ENCODE data around the gene MAPK1. TPM values are rescaled to one million over a fixed set of nuclear protein-coding genes. Genes with fewer than 3 reads are reported as not detected.
A peak's percentile ranks its signal among the peaks of the same experiment; 100 is the strongest.

The MAPK1 gene
- total and polyA plus RNA-seq, 9 of the 15 experiments (the other 6 are each of a cell fraction or from before 2014, with no cell fraction given) = 46.3 to 575 (median 283) TPM

GRCh38 chr22:21765909-21766529 lies 101.4 kb downstream of the MAPK1 start (continued):
- 0 out of 2 replicates have a peak, but pooled peaks have one; percentile 32 for TF ChIP-seq E2F4 (CRISPR knock-in tag; IDR thresholded peaks at IDR 0.05; ENCODE audit: low read depth)
- no peak for TF ChIP-seq BRCA1 (IDR thresholded peaks at IDR 0.05)
- peak; percentile 96; the same call in 1 of the 2 replicates for TF ChIP-seq BRCA1 (CRISPR knock-in tag; IDR thresholded peaks at IDR 0.05)
- no peak for TF ChIP-seq NCOA1 (IDR thresholded peaks at IDR 0.05; ENCODE audit: low read depth)
- 0 out of 2 replicates have a peak, but pooled peaks have one; percentile 1 for TF ChIP-seq STAG1 (CRISPR knock-in tag; IDR thresholded peaks at IDR 0.05; ENCODE audit: borderline replicate concordance)
- TF ChIP-seq HNRNPLL (IDR thresholded peaks at IDR 0.05; ENCODE audit: low read depth, low read length, poor library complexity, severe bottlenecking) = no peak
- TF ChIP-seq ZNF561 (CRISPR knock-in tag; conservative IDR thresholded peaks at IDR 0.05) = no peak
- no peak for TF ChIP-seq ZNF75A (CRISPR knock-in tag; IDR thresholded peaks at IDR 0.05)
- peak; percentile 40; the same call in 1 of the 2 replicates for TF ChIP-seq PURB (CRISPR knock-in tag; IDR thresholded peaks at IDR 0.05; ENCODE audit: low read depth)
- TF ChIP-seq ZNF445 (CRISPR knock-in tag; IDR thresholded peaks at IDR 0.05; ENCODE audit: low read depth) = no peak
- TF ChIP-seq CXXC5 (CRISPR knock-in tag; IDR thresholded peaks at IDR 0.05) = no peak
